ENCODE measurements around the gene B3GALNT2.
A peak's percentile ranks its signal among the peaks of the same experiment; 100 is the strongest.
"Not testable (repeated sequence)": the region's sequence is repeated elsewhere in the genome, so short reads cannot be mapped to it uniquely, and the experiment has no call there.

The B3GALNT2 gene

DNA sequence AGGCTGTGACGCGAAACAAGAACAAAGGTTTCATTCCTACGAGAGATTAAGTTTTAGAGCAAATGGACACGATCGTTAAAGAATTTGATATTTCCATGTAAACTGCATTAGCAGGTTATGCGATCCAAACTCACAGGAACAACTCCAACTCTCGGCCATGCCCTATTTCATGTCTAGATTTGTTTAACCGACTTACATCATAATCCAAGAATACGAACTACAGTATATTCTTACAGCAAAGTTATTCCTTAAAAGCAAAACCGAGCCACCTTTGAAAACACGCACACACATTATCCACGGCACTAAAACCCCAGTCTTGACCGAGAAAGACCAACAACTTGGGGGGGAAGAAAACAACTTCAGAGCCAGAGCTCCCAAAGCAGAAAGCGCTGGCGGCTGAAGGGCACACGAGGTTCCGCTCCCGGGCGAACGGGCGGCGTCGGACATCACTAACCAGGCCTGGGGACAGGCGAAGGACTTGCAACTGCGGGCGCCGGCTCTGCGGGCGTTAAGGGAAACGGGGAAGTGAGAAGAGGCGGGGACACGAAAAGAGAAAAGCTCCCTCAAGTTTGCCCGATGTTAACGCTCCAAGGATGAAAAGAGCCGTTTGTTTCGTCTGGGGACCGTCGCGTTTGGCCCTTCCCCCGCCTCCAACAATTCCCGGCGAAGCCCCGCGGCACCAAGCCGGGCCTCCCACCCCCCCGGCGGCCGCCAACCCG lies 690 bp downstream of the B3GALNT2 start:
- peak in 1 of 3 experiments; percentile 25 for DNase-seq (ENCODE audit: low read depth in 3 of 3)

DNA sequence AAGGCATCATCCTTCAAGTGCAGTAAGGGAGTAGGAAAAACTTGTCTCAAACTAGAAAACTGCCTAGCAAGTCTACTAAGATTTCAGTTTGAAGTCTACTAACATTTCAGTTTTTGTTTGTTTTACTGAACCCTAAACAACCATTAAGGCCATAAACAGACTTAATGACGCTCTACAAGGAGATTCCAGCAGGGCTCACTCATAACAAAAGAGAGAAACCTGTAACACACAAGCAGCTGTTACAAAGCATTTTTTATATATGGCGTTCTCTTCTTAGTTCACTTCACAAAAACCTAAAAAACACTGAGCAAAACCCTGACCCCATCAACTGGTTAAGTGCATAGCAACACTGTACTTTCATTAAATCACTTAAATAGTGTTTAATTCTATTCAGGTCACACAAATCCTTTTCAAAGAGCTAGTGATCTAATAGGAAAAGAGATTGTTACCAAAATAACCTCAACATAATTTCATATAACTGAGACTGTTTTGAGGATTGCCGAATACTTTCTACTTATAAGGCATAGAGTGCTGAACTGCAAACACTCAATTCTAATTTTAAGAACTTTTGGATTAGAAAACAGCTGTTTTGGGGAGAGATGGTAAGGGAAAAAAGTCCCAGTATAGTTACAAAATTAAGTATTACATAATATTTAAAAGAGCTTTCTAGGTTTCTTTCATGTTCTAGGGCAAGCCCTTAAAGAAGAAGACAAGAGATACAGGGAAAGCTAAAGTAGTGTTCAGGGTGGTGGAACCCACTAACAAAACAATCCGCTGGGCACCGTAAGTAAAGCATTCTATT lies 1.4 kb downstream of the B3GALNT2 start:
- DNase-seq (ENCODE audit: low read depth in 3 of 3): no peak

DNA sequence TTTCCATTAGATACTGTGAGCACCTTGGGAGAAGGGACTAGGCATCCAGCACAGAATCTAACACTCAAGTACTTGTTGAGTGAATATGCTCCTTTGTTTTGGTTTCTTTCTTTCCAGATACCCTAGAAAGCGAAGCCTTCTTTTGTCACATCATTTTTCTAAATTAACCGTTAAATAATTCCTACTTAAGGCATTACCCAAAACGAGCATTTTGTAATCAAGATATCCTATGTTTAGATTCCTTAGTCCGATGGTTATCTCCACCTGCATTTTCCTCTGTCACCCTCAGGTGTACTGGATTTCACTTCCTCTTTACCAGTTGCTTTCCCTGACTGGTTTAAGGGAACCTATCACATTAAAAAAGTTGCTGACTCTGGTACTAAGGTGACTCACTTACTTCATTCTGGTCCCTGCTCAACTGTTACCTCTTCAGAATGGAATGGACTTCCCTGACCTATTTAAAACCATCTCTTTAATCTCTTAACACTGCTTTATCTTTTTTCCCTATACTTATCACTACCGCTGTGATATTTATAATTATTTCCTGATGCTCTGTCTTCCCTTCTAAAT lies 3.2 kb downstream of the B3GALNT2 start:
- DNase-seq (ENCODE audit: low read depth in 3 of 3): no peak

- no peak for DNase-seq (ENCODE audit: low read depth in 3 of 3)
Observed at GRCh38 chr1:235495551-235495950, 8.7 kb downstream of the B3GALNT2 start.

- DNase-seq (ENCODE audit: low read depth in 3 of 3): no peak
Observed at GRCh38 chr1:235495030-235495429, 9.2 kb downstream of the B3GALNT2 start.

GRCh38 chr1:235494531-235494930 lies 9.7 kb downstream of the B3GALNT2 start:
- no peak for DNase-seq (ENCODE audit: low read depth in 3 of 3)

DNA sequence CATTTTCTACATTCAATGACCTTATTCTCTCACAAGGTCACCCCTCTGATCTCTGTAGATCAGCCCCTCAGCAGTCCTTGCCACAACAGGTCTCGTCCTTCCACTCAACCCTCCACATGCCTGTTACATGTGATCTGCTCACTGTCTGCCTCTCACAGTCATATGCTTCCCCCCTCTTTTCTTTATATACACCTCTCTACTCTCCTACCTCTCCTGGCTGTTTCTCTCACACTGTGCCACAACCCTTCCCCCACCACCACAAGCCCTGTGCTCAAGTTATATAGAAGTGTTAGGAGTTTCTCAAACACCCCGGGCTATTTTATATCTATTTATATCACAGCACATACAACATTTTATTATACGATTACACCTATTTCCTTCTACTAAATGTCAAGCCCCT lies 12.6 kb downstream of the B3GALNT2 start:
- DNase-seq (ENCODE audit: low read depth in 3 of 3): no peak

GRCh38 chr1:235486321-235486720 lies 17.9 kb downstream of the B3GALNT2 start:
- DNase-seq (ENCODE audit: low read depth in 3 of 3): no peak

- DNase-seq (ENCODE audit: low read depth in 3 of 3): no peak
Observed at GRCh38 chr1:235485558-235485957, 18.7 kb downstream of the B3GALNT2 start.

- no peak for DNase-seq (ENCODE audit: low read depth in 3 of 3)
Observed at GRCh38 chr1:235483090-235483489, 21.2 kb downstream of the B3GALNT2 start.

DNA sequence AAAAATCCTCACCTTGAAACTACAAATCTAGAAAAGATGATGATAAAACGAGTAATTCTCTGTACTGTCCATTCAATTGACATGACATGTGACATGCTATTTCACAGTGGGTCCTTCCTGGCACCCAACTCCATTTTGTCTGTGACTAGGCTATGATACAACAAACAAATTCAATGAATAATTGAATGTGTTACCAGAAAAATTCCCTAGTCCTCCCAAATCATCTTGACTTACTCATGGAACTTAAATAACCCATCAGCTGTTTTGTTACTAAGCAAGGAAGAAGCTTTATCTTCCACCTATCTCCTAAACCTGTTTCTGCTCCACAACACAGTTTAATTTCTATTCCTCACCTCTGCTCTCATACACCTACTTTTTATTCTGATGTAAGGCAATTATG lies 30.4 kb downstream of the B3GALNT2 start:
- no peak for DNase-seq (ENCODE audit: low read depth in 3 of 3)

GRCh38 chr1:235470741-235471439 lies 33.4 kb downstream of the B3GALNT2 start:
- no peak for DNase-seq (ENCODE audit: low read depth in 3 of 3)

DNA sequence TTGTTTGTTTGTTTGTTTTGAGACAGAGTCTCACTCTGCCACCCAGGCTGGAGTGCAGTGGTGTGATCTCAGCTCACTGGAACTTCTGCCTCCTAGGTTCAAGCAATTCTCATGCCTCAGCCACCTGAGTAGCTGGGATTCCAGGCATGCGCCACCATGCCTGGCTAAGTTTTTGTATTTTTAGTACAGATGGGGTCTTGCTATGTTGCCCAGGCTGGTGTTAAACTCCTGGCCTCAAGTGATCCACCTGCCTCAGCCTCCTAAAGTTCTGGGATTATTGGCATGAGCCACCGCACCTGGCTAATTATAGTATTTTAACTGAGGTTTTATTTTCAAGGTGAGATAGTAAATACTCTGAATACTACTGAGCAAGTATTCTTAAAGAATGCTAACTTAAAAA lies 34.4 kb downstream of the B3GALNT2 start:
- not testable (repeated sequence) for DNase-seq (ENCODE audit: low read depth in 3 of 3)

GRCh38 chr1:235468970-235469369 lies 35.3 kb downstream of the B3GALNT2 start:
- DNase-seq (ENCODE audit: low read depth in 3 of 3): no peak

DNA sequence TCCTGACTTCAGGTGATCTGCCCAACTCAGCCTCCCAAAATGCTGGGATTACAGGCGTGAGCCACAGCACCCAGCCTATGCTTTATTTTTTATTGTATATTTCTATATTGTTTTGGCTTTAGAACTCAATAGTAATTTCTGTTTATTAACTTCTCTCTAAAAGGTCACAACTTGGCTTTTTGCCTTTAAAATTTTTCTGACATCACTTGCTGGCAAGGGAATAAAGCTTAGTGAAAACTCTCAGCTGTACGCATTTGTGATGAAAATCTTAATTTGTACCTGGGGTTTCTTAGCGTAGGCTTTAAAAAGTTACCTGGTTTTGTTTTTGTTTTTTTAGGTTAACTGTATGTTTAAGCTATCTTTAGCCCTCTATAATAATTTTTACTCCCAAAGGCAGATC lies 36.2 kb downstream of the B3GALNT2 start:
- no peak for DNase-seq (ENCODE audit: low read depth in 3 of 3)

DNA sequence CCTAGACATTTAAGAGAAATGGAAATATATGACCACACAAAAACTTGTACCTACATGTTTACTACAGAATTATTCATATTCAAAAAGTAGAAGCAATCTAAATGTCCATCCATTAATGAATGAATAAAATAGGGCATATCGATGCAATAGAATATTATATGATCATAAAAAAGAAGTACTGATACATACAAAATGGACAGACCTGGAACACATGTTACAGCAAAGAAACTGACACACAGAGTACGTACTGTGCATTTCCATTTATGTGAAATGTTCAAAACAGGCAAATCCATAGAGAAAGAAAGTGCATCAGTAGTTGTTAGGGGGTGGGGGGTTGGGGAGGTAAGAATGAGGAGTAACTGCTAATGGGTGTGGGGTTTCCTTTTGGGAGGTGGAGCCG lies 39.2 kb downstream of the B3GALNT2 start:
- DNase-seq (ENCODE audit: low read depth in 3 of 3): no peak

GRCh38 chr1:235462832-235463231 lies 41.4 kb downstream of the B3GALNT2 start:
- not testable (repeated sequence) for DNase-seq (ENCODE audit: low read depth in 3 of 3)

DNA sequence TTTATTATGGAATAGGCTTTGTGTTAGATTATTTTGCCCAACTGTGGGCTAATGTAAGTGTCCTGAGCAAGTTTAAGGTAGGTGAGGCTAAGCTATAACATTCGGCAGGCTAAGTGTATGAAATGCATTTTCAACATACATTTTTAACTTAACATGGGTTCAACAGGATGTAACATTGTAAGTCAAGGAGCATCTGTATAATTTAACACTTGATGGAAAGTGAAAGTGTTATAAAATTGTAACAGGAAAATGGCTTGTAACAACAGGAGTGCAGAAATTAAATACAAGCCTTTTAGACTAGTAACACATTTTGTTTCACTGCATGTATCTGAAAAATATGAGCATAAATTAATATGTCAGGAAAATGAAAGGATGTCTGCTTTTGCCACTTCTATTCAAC lies 42.3 kb downstream of the B3GALNT2 start:
- no peak for DNase-seq (ENCODE audit: low read depth in 3 of 3)

DNA sequence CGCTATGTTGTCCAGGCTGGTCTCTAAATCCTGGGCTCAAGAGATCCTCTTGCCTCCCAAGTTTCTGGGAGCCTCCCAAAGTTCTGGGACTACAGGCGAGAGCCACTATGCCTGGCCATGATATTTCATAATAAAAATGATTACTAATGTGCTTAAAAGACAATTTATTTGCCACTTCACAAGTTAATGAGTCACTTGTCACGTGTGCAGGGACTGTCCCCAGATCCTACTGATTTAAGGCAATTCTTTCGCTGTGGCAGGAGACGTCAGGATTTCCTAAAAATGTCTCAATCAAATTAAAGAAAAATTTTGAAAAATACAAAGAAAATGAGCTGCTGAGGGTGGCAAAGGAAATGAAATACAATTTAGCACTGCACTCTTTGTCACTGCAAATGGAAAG lies 43.5 kb downstream of the B3GALNT2 start:
- no peak for DNase-seq (ENCODE audit: low read depth in 3 of 3)

DNA sequence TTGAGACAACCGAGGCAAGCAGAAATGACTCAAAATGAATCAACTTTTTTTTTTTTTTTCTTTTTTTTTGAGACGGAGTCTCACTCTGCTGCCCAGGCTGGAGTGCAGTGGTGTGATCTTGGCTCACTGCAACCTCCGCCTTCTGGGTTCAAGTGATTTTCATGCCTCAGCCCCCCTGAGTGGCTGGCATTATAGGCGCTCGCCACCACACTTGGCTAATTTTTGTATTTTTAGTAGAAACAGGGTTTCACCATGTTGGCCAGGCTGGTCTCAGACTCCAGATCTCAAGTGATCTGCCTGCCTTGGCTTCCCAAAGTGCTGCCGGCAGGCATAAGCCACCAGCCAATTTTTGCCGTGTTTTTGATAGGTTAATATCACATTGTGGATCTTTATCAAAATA lies 46.4 kb downstream of the B3GALNT2 start:
- DNase-seq (ENCODE audit: low read depth in 3 of 3): not testable (repeated sequence)

GRCh38 chr1:235455823-235456222 lies 48.4 kb downstream of the B3GALNT2 start:
- DNase-seq (ENCODE audit: low read depth in 3 of 3): no peak

DNA sequence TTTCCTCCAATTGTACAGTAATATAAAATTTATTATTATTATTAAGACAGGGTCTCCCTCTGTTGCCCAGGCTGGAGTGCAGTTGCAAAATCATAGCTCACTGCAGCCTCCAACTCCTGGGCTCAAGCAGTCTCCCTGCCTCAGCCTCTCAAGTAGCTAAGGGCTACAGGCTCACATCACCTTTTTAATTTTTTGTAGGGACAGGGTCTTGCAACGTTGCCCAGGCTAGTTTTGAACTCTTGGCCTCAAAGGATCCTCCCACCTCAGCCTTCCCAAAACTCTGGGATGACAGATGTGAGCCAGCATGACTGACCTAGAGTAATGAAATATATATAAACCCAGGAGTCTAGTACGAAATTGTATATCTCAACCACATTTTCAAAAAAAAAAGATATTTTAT lies 49.2 kb downstream of the B3GALNT2 start:
- no peak for DNase-seq (ENCODE audit: low read depth in 3 of 3)

Measured in stimulated activated CD4-positive, alpha-beta T cell treated with anti-CD3 and anti-CD28 coated beads, TNF-alpha, amount 100 ng/mL, for 24 hours (primary cell).